AG09319 (cell line): ENCODE measurements around the gene TAPT1.

Experiments
- DNase-seq: peaks from one replicate; pipeline ENCODE4 v3.0.0-alpha.2; 2010; ENCODE audit warnings: low read depth; ENCODE audit errors: extremely low read depth
- CTCF ChIP-seq: IDR thresholded peaks from 2 replicates; pipeline ENCODE4 v1.5.1; 2011; ENCODE audit warnings: low read depth, mild to moderate bottlenecking, inconsistent platforms, low read length, moderate library complexity

Gene TAPT1

DNA sequence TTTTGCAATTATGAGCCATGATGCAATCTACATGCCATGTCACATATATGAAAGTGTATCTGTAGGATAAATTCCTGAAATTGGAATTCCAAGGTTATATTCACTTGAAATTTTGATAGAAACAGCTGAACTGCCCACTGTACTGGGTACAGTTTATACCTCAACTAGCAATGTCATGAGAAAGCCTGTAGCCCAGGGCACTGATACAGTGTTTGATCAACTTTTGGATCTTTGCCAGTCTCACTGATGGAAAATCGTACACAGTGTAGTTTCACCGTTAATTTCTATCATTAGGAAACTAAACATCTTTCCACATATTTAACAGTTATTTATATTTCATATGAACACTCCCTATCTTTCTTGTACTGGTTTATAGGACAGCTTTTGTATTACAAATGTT lies 34.2 kb downstream of the TAPT1 start:
- no peak for TF ChIP-seq CTCF
- no peak for DNase-seq

- TF ChIP-seq CTCF: no peak
- DNase-seq: no peak
These were observed 38.8 kb downstream of the TAPT1 start for GRCh38 chr4:16187455-16187854.

GRCh38 chr4:16186986-16187385 lies 39.3 kb downstream of the TAPT1 start:
- no peak for DNase-seq

GRCh38 chr4:16183604-16184003 lies 42.7 kb downstream of the TAPT1 start:
- no peak for DNase-seq
- no peak for TF ChIP-seq CTCF

More at GRCh38 chr4:16186986-16187385, 39.3 kb downstream of the TAPT1 start:
- TF ChIP-seq CTCF: no peak

DNA sequence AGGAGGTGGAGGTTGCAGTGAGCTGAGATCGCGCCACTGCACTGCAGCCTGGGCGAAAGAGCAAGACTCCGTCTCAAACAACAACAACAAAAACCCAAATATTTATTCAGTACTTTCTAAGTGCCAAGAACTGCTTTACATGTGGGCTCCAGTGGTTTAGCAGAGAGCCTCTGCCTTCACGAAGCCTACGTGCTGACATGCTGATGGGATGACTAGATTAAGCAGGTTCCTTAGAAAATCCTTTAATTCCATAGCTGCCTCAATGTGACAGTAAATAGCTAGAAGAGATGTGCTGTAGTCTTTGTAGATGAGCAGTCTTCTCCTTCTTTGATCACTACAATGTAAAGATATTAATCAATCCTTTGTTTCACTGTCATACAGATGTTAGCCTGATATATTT lies 49.6 kb downstream of the TAPT1 start:
- DNase-seq: no peak
- TF ChIP-seq CTCF: no peak

GRCh38 chr4:16171831-16172230 lies 54.4 kb downstream of the TAPT1 start:
- DNase-seq: no peak
- TF ChIP-seq CTCF: no peak

GRCh38 chr4:16169490-16169889 lies 56.8 kb downstream of the TAPT1 start:
- no peak for DNase-seq
- TF ChIP-seq CTCF: no peak
